HCT116 (cell line): ENCODE measurements around the gene CDC42BPA. TPM values are rescaled to one million over a fixed set of nuclear protein-coding genes. Genes with fewer than 3 reads are reported as not detected.

Experiments
- ATAC-seq: fragments of 200-7000 bp; cut with Tn5 transposase; 2 replicates; pipeline ENCODE4 v1.9.1; 2020; ENCODE audit warnings: mild to moderate bottlenecking, moderate library complexity
- BruUV-seq: library from RNA; stranded (reverse); fragments of 400-500 nt; replicated peaks from 2 replicates; lab custom pipeline; 2021; lab: Mats Ljungman, UMichigan
- CTCF ChIA-PET: fragments of 300-600 bp; sonication (Branson Sonifier 250); formaldehyde crosslinking; loops from one replicate; lab custom pipeline; 2021; ENCODE audit warnings: antibody characterized with exemption; lab: Charles Lee
- POLR2A ChIA-PET: fragments of 300-600, 350-600 bp; sonication (Branson Sonifier 250); formaldehyde crosslinking; loops from one replicate; lab custom pipeline; 2021; ENCODE audit warnings: antibody characterized with exemption; lab: Charles Lee
- RAD21 ChIA-PET, 2 experiments: fragments of 300-600 bp; sonication (Branson Sonifier 250); formaldehyde crosslinking; loops; one replicate each; lab custom pipeline; 2023; ENCODE audit warnings: low total read pairs in 2 of 2; ENCODE audit not compliant: uncharacterized antibody in 2 of 2, unreplicated experiment in 2 of 2, low non-redundant PET in 1 of 2; lab: Charles Lee
- DNase-seq: peaks from one replicate; pipeline ENCODE4 v3.0.0-alpha.2; 2010; ENCODE audit warnings: low read depth, low spot score
- H2AFZ ChIP-seq: fragments of 200-600 bp; shearing (Covaris generic), sonication (generic); 2 replicates; pipeline ENCODE4 v1.6.1; 2017; ENCODE audit warnings: low read depth, mixed run types, mixed read lengths, antibody characterized with exemption, low read length; ENCODE audit not compliant: poor library complexity, severe bottlenecking
- H3K27ac ChIP-seq: 2 replicates; pipeline ENCODE4 v1.5.1; 2012; ENCODE audit warnings: low read depth, low read length
- H3K27me3 ChIP-seq: fragments of 200-600 bp; sonication (generic); 2 replicates; pipeline ENCODE4 v1.6.1; 2016; ENCODE audit warnings: mixed run types, low read length, mixed read lengths; ENCODE audit not compliant: insufficient read depth
- H3K36me3 ChIP-seq, 2 experiments: fragments of 200-500 bp in 1 of 2; fragments of 200-600 bp in 1 of 2; sonication (Bioruptor generic) in 1 of 2; sonication (generic) in 1 of 2; 2 replicates each; pipeline versions ENCODE4 v1.5.1 to v1.6.1; 2014 to 2016; ENCODE audit warnings: low read length in 2 of 2, inconsistent platforms in 1 of 2, mixed read lengths in 1 of 2, mixed run types in 1 of 2; ENCODE audit not compliant: insufficient read depth in 2 of 2, control insufficient read depth in 1 of 2
- H3K4me1 ChIP-seq, 2 experiments: fragments of 200-600 bp in 1 of 2; sonication (generic) in 1 of 2; 2 replicates each; pipeline versions ENCODE4 v1.5.1 to v1.6.1; 2012 to 2017; ENCODE audit warnings: low read length in 2 of 2, inconsistent platforms in 1 of 2, mild to moderate bottlenecking in 1 of 2, mixed read lengths in 1 of 2, mixed run types in 1 of 2, moderate library complexity in 1 of 2; ENCODE audit not compliant: insufficient read depth in 2 of 2, control insufficient read depth in 1 of 2
- H3K4me2 ChIP-seq: fragments of 200-600 bp; sonication (generic); 2 replicates; pipeline ENCODE4 v1.6.1; 2017; ENCODE audit warnings: mixed run types, low read length, mixed read lengths
- H3K4me3 ChIP-seq, 2 experiments: fragments of 200-600 bp in 1 of 2; sonication (generic) in 1 of 2; replicated peaks in 1 of 2; 2 replicates each; pipeline ENCODE4 v1.5.1; 2011 to 2016; ENCODE audit warnings: low read length in 2 of 2, control low read depth in 1 of 2, low read depth in 1 of 2, mild to moderate bottlenecking in 1 of 2, mixed read lengths in 1 of 2, mixed run types in 1 of 2
- H3K79me2 ChIP-seq: fragments of 200-600 bp; sonication (generic); 2 replicates; pipeline ENCODE4 v1.6.1; 2017; ENCODE audit warnings: mild to moderate bottlenecking, mixed run types, low read length, moderate library complexity, mixed read lengths; ENCODE audit not compliant: insufficient read depth
- H3K9ac ChIP-seq: fragments of 200-600 bp; sonication (generic); 2 replicates; pipeline ENCODE4 v1.6.1; 2016; ENCODE audit warnings: low read length, mixed read lengths
- H3K9me2 ChIP-seq: fragments of 200-600 bp; sonication (generic), shearing (Covaris generic); 2 replicates; pipeline ENCODE4 v1.6.1; 2017; ENCODE audit warnings: mixed run types, mild to moderate bottlenecking, moderate library complexity; ENCODE audit not compliant: insufficient read depth
- H3K9me3 ChIP-seq, 2 experiments: fragments of 200-500 bp in 1 of 2; fragments of 200-600 bp in 1 of 2; sonication (Bioruptor generic) in 1 of 2; sonication (generic) in 1 of 2; 2 replicates each; pipeline ENCODE4 v1.6.1; 2014 to 2017; ENCODE audit warnings: low read length in 2 of 2, mixed read lengths in 2 of 2, inconsistent platforms in 1 of 2, low read depth in 1 of 2, mild to moderate bottlenecking in 1 of 2, mixed run types in 1 of 2, moderate library complexity in 1 of 2; ENCODE audit not compliant: control insufficient read depth in 1 of 2, insufficient read depth in 1 of 2
- H4K20me1 ChIP-seq: fragments of 200-600 bp; sonication (generic), shearing (Covaris generic); 2 replicates; pipeline ENCODE4 v1.6.1; 2017; ENCODE audit warnings: mixed run types, mild to moderate bottlenecking, moderate library complexity; ENCODE audit not compliant: insufficient read depth
- ATF3 ChIP-seq: IDR thresholded peaks from 2 replicates; pipeline ENCODE4 v1.6.1; 2012
- CBX3 ChIP-seq: IDR thresholded peaks from 2 replicates; pipeline ENCODE4 v1.6.1; 2012; ENCODE audit warnings: low read depth
- EGR1 ChIP-seq: IDR thresholded peaks from 2 replicates; pipeline ENCODE4 v1.6.1; 2012; ENCODE audit warnings: low read depth
- ELF1 ChIP-seq: IDR thresholded peaks from 2 replicates; pipeline ENCODE4 v1.6.1; 2012; ENCODE audit warnings: low read depth, borderline replicate concordance
- EZH2 ChIP-seq: fragments of 200-600 bp; sonication (generic); IDR thresholded peaks from 2 replicates; pipeline ENCODE4 v1.6.1; 2017; ENCODE audit warnings: antibody characterized with exemption, mixed run types
- FOSL1 ChIP-seq: IDR thresholded peaks from 2 replicates; pipeline ENCODE4 v1.6.1; 2012; ENCODE audit warnings: low read depth
- JUND ChIP-seq: IDR thresholded peaks from 2 replicates; pipeline ENCODE4 v1.6.1; 2012
- MAX ChIP-seq: IDR thresholded peaks from 2 replicates; pipeline ENCODE4 v1.6.1; 2012
- POLR2A ChIP-seq: IDR thresholded peaks from 2 replicates; pipeline ENCODE4 v1.7.0; 2011; ENCODE audit warnings: borderline replicate concordance; ENCODE audit not compliant: insufficient read depth, insufficient read length; ENCODE audit errors: extremely low read depth
- POLR2AphosphoS5 ChIP-seq: IDR thresholded peaks from 2 replicates; pipeline ENCODE4 v1.6.1; 2011; ENCODE audit warnings: mild to moderate bottlenecking, low read depth, low read length, moderate library complexity
- REST ChIP-seq: IDR thresholded peaks from 2 replicates; pipeline ENCODE4 v1.6.1; 2012; ENCODE audit warnings: low read depth
- SP1 ChIP-seq: IDR thresholded peaks from 2 replicates; pipeline ENCODE4 v1.6.1; 2012; ENCODE audit warnings: low read depth
- SRF ChIP-seq: IDR thresholded peaks from 2 replicates; pipeline ENCODE4 v1.6.1; 2012; ENCODE audit warnings: low read depth
- YY1 ChIP-seq: IDR thresholded peaks from 2 replicates; pipeline ENCODE4 v1.6.1; 2011; ENCODE audit warnings: low read length, low read depth, moderate library complexity, mild to moderate bottlenecking; ENCODE audit not compliant: insufficient replicate concordance; ENCODE audit errors: extremely low read depth
- ZBTB33 ChIP-seq: IDR thresholded peaks from 2 replicates; pipeline ENCODE4 v1.6.1; 2011; ENCODE audit warnings: mild to moderate bottlenecking, low read length, moderate library complexity; ENCODE audit not compliant: insufficient replicate concordance; ENCODE audit errors: extremely low read depth
- ZNF274 ChIP-seq: fragments of 200-500 bp; sonication (Bioruptor generic); IDR thresholded peaks from 2 replicates; pipeline ENCODE4 v1.6.1; 2014; ENCODE audit warnings: mild to moderate bottlenecking, low read depth, low read length, inconsistent platforms
- intact Hi-C: fragments of 100-400 bp; cut with micrococcal nuclease; formaldehyde crosslinking; loops from 2 replicates; pipeline ENCODE4 v1.10.0; 2022
- total RNA-seq: library from RNA; stranded (reverse); gene quantifications from one replicate; pipeline ENCODE4 v1.2.1, GENCODE V29; 2021; ENCODE audit not compliant: unreplicated experiment

Gene CDC42BPA
- total RNA-seq, 1 experiment from 2014 or later = 44.0 TPM

- no peaks in the 10 kb centered on the region for H3K9me2 ChIP-seq
- H3K4me1 ChIP-seq = peaks cover 2 to 36% of the 10 kb centered on the region in 2 experiments; a peak in 3 of 4 replicates
- POLR2A ChIA-PET = no interaction called here
- H3K9me3 ChIP-seq = no peaks in the 10 kb centered on the region
- DNase-seq (no peak), ATAC-seq (no peak)
- H2AFZ ChIP-seq = no peak overlapping the region
- no peaks in the 10 kb centered on the region for H3K27me3 ChIP-seq
- H3K9ac ChIP-seq = no peak overlapping the region
- peaks cover 4% of the 10 kb centered on the region; the same call in 1 of the 2 replicates for H4K20me1 ChIP-seq
- H3K27ac ChIP-seq = no peak overlapping the region
- BruUV-seq = no TSS peak
- no peak for TF ChIP-seq FOSL1
- TF ChIP-seq EZH2 = no peak
- no peak for TF ChIP-seq POLR2A
- no peak for TF ChIP-seq SRF
- no peak for TF ChIP-seq ATF3
- no peak for TF ChIP-seq YY1
- no peak for TF ChIP-seq CBX3
- no peak for TF ChIP-seq JUND
- TF ChIP-seq ZNF274 = no peak
- TF ChIP-seq MAX = no peak
- TF ChIP-seq ZBTB33 = no peak
- no peak for TF ChIP-seq EGR1
- TF ChIP-seq ELF1 = no peak
- no peak for TF ChIP-seq REST
- TF ChIP-seq SP1 = no peak
- TF ChIP-seq POLR2AphosphoS5 = no peak
- H3K4me2 ChIP-seq = no peak overlapping the region
- no peak overlapping the region for H3K4me3 ChIP-seq
- H3K36me3 ChIP-seq = no peaks in the 10 kb centered on the region
- intact Hi-C loops = no loop called here
- peaks cover 22% of the 10 kb centered on the region for H3K79me2 ChIP-seq
- CTCF ChIA-PET = no interaction called here
- RAD21 ChIA-PET = no interaction called here
Observed at GRCh38 chr1:227320476-227320875, 2.2 kb upstream of the CDC42BPA start.
